Stimulated activated CD8-positive, alpha-beta memory T cell treated with anti-CD3 and anti-CD28 coated beads, Interleukin-4, amount 100 ng/mL, for 48 hours (primary cell): Measurements from ENCODE around the gene PHKB.
A peak's percentile ranks its signal among the peaks of the same experiment; 100 is the strongest.
"Not testable (repeated sequence)": the region's sequence is repeated elsewhere in the genome, so short reads cannot be mapped to it uniquely, and the experiment has no call there.

Source experiments
- DNase-seq: peaks from one replicate; pipeline ENCODE4 v3.0.0-alpha.2; 2020

The PHKB gene

DNA sequence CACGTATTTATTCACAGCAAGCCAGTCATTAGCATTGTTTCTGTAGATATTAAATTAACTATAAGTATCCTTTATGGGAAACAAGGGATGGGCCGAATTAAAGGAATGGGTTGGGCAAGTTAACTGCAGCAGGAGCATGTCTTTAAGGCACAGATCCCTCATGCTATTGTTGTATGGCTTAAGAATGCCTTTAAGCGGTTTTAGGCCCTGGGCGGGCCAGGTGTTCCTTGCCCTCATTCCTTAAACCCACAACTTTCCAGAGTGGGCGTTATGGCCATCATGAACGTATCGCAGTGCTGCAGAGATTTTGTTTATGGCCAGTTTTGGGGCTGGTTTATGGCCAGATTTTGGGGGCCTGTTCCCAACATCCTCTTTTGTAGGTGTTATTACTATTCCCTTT lies 9.1 kb downstream of the PHKB start:
- DNase-seq, result no peak

DNA sequence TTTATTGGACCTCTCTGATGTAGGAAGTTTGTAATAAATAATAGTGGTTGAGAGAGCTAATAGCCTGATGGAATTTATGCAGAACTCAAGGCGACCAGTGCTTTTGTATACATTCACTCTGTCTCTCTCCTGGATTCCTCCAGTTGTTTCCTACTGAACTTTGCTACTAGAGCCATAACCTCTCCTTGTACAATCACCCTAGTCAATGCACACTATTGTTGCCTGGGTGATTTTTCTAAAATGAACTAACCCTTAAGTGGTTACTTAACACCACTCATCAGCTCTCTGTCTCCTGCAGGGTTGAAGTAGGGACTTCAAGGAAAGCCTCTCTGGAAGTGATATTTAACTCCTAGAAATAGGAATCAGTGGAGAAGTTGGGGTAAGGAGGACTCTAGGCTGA lies 9.7 kb downstream of the PHKB start:
- DNase-seq, result no peak

DNA sequence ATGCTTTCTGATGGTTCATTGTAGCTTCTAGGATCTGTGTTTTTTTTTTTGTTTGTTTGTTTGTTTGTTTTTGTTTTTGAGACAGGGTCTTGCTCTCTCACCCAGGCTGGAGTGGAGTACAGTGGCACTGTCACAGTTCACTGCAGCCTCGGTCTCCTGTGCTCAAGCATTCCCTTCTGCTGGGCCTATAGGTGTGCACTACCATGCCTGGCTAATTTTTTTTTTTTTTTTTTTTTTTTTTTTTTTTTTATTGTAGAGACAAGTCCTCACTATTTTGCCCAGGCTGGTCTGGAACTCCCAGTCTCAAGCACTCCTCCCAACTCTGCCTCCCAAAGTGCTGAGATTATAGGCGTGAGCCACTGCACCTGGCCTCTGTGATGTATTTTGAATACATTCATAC lies 11.9 kb downstream of the PHKB start:
- not testable (repeated sequence) for DNase-seq

DNA sequence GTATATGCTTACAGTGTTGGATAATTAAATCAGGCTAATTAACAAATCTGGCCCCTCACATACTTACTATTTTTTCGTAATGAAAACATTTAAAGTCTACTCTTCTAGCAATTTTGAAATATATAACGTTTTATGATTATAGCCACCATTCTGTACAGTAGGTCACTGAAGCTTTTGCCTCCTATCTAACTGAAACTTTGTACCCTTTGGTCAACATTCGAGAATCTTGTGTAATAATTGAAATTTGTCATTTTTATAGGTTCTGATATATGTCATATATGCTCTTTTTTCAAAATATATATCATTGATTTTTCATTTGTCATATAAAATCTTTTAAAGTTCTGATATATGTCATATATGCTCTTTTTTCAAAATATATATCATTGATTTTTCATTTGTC lies 12.7 kb downstream of the PHKB start:
- no peak for DNase-seq

DNA sequence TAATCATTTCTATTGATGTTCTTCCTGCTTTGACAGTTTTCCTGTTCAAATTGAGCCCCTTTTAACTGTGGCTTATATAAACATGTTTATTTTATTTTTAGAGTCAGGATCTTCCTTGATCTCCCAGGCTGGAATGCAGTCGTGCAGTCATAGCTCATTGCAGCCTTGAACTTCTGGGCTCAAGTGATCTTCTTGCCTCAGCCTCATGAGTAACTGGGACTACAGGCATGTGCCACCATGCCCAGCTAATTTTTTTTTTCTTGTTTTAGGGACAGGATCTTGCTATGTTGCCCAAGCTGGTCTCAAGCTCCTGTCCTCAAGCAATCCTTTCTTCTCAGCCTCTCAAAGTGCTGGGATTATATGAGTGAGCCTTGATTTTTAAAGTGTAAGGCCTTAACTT lies 14.7 kb downstream of the PHKB start:
- no peak for DNase-seq

DNA sequence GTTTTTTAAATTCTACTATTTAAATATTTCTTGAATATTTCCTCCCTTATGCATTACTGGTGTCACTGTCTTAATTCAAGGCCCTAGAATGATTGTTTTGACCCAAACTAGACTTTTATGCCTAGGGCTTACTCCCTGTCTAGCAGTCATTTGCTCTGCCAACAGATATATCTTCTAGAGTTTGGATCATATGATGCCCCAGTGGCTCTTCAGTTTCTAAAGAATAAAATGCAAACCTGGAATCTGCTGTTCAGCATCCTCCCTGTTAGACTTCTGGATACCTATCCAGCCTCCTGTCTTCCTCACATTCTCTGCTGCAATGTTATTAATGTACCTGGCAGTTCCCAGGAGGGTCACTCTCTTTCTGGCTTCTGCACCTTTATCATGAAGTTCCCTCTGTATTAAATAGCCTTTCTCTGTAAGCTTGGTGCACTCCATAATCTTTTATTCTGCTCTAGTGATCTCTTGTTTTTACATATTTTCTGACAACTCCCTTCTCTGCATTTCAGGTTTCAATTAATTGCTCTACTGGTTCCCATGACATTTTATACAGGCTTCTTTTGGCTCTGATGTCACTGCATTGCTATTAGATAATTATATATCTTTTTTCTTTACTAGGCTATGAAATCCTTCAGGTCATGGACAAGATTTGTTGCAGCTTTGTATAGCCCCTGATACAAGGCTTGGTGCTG lies 15.7 kb downstream of the PHKB start:
- no peak for DNase-seq

DNA sequence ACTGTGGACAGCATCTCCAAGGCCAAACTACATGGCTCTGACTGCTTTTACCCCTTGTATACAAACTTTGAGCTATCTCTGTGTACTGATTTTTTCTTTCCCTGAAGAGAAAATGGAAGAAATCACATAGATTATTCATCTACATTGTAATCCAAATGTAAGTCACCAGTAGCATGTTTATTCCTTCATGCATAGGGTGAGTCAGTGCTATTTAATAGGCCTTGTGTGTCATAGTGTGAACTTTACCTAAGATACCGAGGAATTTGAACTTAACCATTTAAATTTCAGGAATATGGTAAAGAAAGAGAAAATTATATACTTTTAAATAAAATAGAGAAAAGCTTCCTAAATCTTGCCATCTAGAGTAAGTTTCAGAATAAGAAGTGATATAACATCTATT lies 16.5 kb downstream of the PHKB start:
- no peak for DNase-seq

DNA sequence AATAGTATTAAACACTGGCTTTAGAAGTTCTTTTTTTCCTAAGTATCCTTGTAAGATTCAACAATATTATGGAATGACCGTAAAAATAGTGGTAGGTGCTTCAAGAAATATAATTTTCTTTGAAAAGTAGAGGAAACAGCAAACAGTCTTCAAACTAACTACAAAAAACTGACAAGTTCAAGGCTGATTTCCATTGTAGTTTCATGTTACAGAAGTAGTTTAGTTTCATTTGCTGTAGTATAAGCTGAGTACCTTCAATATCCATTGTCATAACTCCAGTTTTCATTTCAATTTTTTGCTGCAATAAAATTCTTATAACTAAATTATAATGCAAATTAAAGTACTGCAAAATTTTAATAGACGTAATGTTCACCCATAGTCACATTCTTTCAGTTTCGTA lies 19.3 kb downstream of the PHKB start:
- no peak for DNase-seq

DNA sequence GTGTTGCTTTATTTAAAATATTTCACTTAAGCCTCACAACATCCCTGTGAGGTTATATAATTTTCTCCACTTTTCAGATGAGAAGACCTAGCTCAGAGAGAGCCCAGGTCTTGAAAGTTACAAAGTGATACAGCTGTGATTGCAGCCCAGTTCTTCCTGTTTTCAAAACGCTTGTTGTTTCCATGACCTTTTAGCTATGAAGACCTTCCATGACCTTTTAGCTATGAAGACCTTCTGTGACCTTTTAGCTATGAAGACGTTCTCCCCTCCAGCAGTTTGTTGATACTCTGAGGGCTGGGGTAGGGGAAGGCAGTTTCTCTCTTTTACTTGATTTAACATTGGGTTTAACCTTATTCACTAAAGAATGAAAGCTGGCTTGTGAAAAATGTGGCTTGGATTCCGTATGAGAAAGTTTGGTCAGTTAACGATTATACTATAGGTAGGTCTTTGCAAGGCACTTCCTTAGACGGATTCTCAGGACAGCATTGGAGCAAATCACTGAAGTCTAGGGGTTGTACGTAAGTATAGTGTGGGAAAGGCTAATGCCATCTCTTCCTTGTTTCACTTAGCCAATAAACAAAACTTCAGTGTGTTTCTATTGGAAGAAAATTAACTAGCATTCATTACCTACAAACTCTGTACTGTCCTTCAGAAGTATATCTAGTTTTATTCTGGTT lies 20.7 kb downstream of the PHKB start:
- DNase-seq, result no peak

DNA sequence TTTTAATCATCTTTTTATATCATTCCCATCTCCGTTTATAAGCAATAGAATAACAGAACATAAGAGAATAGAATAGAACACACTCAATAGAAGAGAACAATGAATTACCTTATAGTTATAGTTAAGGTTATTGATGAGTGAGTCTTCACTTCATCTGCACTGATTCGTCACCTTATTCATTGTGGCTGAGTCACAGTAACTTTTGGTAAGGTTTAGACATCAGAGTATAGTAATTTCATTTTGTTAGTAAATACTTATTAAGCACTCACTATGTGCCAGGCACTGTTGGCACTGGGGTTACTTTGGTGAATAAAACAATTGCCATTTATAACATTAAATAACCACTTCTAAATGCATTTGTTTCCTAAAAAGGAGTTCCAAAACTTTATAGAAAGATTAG lies 22.5 kb downstream of the PHKB start:
- DNase-seq, result no peak

DNA sequence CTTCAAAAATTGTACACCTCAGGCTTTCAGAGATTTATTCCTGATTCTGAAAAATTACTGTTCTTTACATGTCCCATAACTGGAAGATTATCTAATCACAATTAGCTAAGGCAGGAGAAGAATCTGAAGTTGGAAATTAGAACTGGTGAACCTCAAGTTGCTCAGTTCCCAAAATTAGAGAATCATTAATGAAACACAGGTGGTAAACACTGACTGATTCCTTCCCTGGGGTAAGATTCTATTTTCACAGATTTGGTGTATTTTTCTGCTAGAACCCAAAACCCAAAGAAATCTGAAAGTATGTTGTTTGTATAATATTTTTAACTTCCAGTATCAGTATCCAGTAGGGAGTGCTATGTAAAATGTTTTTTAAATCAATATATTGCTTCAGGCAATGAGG lies 25.7 kb downstream of the PHKB start:
- DNase-seq, result no peak

DNA sequence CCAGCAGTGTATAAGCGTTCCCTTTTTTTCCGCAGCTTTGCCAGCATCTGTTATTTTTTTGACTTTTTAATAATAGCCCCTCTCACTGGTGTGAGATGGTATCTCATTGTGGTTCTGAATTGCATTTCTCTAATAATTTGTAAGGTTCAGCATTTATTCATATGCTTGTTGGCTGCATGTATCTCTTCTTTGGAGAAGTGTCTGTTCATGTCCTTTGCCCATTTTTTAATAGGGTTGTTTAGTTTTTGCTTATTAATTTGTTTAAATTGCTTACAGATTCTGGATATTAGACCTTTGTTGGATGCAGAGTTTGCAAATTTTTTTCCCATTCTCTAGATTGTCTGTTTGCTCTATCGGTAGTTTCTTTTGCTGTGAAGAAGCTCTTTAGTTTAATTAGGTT lies 26.9 kb downstream of the PHKB start:
- no peak for DNase-seq

DNA sequence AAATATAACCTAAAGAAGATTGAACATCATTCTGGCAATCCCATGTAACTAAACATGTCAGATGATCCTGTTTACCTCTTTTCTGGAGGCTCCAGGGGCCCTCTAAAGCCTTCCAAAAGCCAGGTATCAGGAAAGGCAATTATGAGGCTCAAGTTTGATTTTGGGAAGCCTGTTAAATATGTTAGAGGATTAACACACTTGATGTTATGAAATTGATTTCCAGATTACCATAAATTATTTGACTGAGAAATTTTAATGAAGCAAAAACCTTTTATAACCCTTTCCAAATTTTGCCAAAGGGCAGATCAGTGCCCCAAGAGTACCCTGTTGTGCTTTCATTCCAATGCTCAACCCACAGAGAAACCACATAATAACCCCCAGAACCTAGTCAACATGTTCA lies 29.3 kb downstream of the PHKB start:
- DNase-seq, result no peak

DNA sequence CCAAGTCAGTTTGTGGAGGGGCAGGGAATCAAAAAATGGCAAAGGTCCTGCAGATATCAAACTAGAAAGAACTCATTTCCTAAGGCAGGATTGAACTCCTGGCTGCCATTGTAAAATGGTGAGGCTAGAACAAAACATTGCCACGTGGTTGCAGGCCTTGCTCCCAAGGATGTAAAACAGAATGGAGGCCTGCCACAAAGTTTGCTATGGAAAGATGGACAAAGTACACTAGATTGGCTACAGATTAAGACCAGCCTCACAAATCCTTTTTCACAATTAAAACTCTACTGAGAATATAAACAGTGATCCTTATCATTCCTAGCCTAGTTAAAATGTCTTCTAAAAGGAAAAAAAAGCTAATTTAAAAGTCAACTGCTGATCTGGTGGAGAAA lies 30.9 kb downstream of the PHKB start:
- no peak for DNase-seq

DNA sequence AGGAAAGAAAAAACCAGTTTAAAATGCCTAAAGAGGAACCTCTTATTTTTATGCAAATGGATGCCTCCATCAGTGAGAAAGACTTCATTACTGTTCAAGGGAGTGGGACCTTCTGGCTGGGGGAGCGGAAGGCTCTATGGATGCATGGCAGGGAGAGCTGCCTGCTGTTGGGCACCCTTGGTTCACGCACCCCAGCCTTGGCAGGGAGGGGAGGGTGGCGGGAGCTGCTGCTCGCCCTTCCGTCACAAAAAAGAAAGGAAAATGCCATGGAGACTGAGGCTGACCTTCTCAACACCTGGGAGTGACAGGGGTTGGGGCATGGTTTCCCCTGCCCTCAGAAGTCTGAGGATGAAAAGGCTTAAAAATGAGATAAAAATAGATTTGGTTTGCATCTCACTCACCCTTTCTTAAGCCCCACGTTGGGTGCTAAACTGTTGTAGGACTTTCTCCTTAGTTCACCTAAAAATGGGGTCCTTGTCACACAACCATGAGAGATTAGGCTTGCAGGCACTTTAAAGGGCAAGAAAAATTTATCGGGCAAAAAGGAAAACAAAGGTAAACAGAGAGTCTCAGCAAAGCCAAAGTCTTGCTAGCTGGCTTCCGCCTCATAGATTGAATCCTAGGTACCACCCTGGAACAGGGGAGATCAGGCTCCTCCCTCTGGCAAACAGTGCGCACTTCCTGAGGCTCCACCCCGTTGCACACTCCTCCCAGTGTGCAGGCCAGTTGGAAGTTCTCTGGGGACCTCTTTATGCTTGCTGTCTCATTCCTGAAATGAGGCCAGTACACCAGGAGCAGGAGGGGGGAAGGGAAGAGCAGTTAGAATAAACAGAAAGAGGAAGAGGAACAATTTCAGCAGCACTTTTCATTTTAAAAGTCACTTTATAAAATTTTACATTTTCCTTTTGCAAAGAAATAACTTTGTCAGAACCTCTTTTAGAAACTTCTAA lies 31.6 kb downstream of the PHKB start:
- peak; percentile 30 for DNase-seq

DNA sequence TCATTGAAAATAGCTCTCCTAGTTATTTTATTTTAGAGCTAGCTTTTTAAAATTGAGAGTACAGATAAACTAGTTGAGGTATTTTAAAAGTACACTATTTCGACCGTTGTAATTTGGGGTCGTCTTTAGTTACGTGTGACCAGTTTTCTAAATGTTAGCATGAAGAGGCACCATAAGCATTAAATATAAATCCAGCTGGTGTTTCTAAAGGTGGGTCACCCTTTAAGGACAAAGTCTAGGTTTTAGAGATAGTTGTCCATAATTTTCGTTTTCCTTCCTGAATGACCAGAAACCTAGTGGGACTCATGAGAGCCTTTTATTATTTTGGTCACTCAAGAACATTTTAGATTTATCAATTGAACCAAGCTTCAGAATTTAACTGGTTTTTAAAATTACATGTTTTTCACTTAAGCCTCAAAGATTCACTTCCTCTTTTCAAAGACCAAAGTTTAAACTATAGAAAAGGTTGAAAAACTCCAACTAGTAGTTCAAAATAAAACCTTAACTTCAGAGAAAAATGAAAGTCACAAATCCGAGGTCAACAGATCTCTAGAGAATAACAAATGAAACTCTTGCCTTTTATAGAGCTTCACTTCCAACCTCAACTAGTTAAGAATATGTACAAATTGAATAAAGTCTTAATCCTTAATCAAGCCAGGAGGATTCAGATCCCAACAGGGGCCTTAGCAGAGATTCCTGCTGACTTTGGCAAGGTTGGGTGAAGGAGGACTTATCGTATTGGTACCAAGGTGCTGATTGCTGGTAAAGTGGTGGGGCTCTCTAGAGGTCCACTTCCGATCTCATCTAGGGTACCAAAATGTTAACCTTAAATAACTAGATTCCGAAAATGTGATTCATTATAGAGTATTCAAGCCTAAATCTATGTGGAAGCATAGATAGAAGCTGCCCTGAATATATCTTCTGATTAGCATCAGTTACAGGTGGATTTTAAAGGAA lies 32.5 kb downstream of the PHKB start:
- no peak for DNase-seq

DNA sequence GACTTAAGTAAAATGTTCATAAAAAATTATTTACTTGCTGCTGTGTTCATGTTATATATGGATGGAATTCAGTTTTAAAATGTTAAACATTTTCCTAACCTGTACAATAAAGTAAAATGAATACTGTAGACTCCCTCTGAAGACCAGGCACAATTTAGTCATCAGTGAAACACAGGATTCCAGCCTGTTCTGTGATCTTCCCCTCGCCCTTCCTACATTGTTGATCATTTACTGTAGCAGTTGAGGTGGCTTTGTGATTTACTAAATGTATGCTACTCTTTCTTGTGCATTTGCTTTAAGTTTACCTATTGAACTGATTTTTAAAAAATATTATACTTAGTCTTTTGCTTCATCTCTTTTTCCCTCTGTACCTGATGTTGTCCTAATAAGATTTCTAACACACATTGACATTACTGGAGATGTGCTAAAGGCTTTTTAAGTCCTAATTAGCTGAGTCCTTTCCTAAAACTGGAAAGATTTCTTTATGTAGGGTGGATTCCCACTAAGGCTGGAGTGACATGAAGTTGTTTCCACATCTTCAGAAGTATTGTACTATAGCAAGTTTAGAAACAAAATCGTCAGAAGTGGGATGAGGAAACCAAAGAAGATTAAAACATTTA lies 38.1 kb downstream of the PHKB start:
- DNase-seq, result no peak

DNA sequence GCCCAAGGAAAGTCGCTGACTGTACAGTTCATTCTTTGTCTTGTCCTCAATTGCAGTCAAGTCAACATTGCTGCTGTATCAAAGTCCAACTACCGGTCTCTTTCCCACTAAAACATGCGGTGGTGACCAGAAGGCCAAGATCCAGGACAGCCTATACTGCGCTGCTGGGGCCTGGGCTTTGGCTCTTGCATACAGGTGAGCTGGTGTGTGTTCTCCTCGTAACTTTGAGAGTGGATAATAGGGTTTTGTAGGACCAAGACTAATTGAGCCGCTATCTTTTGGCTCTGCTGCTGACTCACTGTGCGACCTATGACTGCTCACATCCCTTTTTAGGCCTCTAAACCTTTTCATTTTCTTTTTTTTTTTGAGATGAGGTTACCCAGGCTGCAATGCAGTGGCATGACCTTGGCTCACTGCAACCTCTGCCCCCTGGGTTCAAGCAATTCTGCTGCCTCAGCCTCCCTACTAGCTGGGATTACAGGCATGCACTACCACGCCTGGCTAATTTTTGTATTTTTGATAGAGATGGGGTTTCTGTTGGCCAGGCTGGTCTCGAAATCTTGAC lies 38.7 kb downstream of the PHKB start:
- DNase-seq, result no peak

DNA sequence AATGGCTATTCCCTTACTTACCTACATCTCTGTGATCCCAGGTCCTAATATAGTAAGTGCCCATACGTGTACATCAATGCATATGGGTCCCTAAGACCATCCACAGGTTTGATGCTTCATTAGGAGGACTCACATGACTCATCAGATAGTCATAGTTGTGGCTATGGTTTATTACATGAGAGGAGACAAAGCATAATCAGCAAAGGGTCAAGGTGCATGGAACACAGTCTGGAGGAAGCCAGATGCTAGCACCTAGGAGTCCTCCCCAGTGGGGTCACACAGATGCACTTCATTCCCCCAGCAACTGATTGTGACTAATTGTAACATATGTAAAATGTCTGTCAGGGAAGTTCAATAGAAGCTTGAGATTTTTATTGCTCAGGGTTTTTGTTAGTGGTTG lies 42.8 kb downstream of the PHKB start:
- no peak for DNase-seq

DNA sequence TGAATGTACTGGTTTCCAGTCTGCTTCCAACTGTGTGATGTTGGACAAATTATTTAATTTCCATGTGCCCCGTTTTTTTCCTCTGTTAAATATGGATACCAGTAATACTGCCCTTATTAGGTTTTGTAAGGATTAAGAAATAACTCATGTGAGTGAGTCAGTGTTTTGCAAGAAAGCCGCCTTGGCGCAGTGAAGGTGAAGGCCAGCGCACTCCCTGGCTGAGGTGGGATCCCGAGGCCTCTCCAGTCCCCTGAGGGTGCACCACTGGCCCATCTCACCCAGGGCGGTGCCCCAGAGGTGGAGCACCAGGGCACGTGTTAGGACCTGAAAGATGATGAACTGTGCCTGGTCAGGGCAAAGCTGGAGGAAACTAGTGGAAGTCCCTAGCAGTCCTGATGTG lies 43.5 kb downstream of the PHKB start:
- DNase-seq, result no peak

DNA sequence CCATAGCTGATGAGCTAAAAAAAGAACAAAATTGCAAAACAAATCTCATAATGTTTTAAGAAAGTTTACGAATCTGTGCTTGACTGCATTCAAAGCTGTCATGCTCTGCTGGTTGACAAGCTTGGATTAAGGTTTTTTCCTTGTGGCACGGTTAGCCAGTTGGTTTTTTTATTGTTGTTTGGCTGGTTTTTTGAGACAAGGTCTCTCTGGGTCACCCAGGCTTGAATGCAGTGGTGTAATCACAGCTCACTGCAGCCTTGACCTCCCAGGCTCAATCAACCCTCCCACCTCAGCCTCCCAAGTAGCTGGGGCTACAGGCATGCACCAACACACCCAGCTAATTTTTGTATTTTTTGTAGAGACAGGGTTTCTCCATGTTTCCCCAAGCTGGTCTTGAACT lies 45.7 kb downstream of the PHKB start:
- DNase-seq, result no peak

DNA sequence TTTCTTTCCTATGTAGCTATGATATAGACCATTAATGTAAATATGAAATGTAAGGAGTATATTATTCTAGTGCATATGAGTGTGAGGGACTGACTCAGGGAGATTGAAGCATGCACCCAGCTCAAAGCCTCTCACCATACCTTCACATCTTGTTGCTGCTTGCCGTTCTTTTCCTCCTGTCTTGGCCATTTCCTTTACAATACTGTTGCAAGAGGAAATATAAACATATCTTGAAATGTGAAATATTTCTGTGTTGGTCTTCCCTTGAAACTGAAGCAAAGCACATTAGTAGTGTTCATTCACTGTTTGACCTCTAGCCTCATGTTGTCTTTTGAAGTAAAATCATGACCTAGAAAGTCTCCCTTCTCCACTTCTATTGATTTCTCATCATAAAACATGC lies 46.6 kb downstream of the PHKB start:
- DNase-seq, result no peak
